HepG2 (cell line): ENCODE data around the gene LRRC45. TPM values are rescaled to one million over a fixed set of nuclear protein-coding genes. Genes with fewer than 3 reads are reported as not detected.
A peak's percentile ranks its signal among the peaks of the same experiment; 100 is the strongest.

Experiments used
- CCAR2 ChIP-seq: fragments of 200-400 bp; formaldehyde crosslinking; optimal IDR thresholded peaks from 2 replicates; pipeline ENCODE3; 2018; ENCODE audit warnings: low read depth, mild to moderate bottlenecking, low read length, moderate library complexity
- CEBPG ChIP-seq: IDR thresholded peaks from 2 replicates; pipeline ENCODE4 v1.6.1; 2016
- CENPX ChIP-seq: sonication (generic); formaldehyde crosslinking; IDR thresholded peaks from 2 replicates; pipeline ENCODE4 v1.9.0; 2021; ENCODE audit warnings: mild to moderate bottlenecking, missing genetic modification reagents, moderate library complexity
- DDIT3 ChIP-seq: sonication (generic); formaldehyde crosslinking; IDR thresholded peaks from 2 replicates; pipeline ENCODE4 v1.4.0; 2020; ENCODE audit warnings: mild to moderate bottlenecking, missing genetic modification reagents
- DZIP1 ChIP-seq: sonication (generic); formaldehyde crosslinking; IDR thresholded peaks from 2 replicates; pipeline ENCODE4 v1.5.0; 2020; ENCODE audit warnings: mild to moderate bottlenecking, missing genetic modification reagents
- GTF3A ChIP-seq: sonication (generic); formaldehyde crosslinking; conservative IDR thresholded peaks from 2 replicates; pipeline ENCODE4 v1.4.0; 2020; ENCODE audit warnings: mild to moderate bottlenecking, missing genetic modification reagents
- HDAC2 ChIP-seq: sonication (generic); formaldehyde crosslinking; IDR thresholded peaks from 2 replicates; pipeline ENCODE4 v1.4.0; 2020; ENCODE audit warnings: missing genetic modification reagents
- HNF4A ChIP-seq: sonication (generic); formaldehyde crosslinking; IDR thresholded peaks from 2 replicates; pipeline ENCODE4 v1.4.0; 2020; ENCODE audit warnings: missing genetic modification reagents
- MXI1 ChIP-seq: IDR thresholded peaks from 3 replicates; pipeline ENCODE4 v1.6.1; 2012; ENCODE audit warnings: low read depth, low read length, inconsistent platforms, borderline replicate concordance
- MYNN ChIP-seq: sonication (generic); formaldehyde crosslinking; IDR thresholded peaks from 2 replicates; pipeline ENCODE4 v1.4.0; 2020; ENCODE audit warnings: mild to moderate bottlenecking, low read depth, missing genetic modification reagents
- NAIF1 ChIP-seq: sonication (generic); formaldehyde crosslinking; IDR thresholded peaks from 2 replicates; pipeline ENCODE4 v1.5.0; 2020; ENCODE audit warnings: mild to moderate bottlenecking, missing genetic modification reagents, borderline replicate concordance
- NFKBIZ ChIP-seq: IDR thresholded peaks from 2 replicates; pipeline ENCODE4 v1.6.1; 2018; ENCODE audit warnings: missing genetic modification reagents, missing compliant biosample characterization
- NFYB ChIP-seq: sonication (generic); formaldehyde crosslinking; IDR thresholded peaks from 2 replicates; pipeline ENCODE4 v1.4.0; 2020; ENCODE audit warnings: missing genetic modification reagents
- PITX1 ChIP-seq: sonication (generic); formaldehyde crosslinking; IDR thresholded peaks from 2 replicates; pipeline ENCODE4 v1.5.1; 2020; ENCODE audit warnings: mild to moderate bottlenecking, missing genetic modification reagents
- PRDM15 ChIP-seq: sonication (generic); formaldehyde crosslinking; IDR thresholded peaks from 2 replicates; pipeline ENCODE4 v1.4.0; 2020; ENCODE audit warnings: missing genetic modification reagents
- REXO4 ChIP-seq: sonication (generic); formaldehyde crosslinking; IDR thresholded peaks from 2 replicates; pipeline ENCODE4 v1.8.0; 2022; ENCODE audit warnings: missing genetic modification reagents, mild to moderate bottlenecking, borderline replicate concordance
- RNF2 ChIP-seq: fragments of 450-650 bp; conservative IDR thresholded peaks from 2 replicates; pipeline ENCODE4 v1.6.1; 2016; ENCODE audit warnings: low read depth
- RORA ChIP-seq: sonication (generic); formaldehyde crosslinking; IDR thresholded peaks from 2 replicates; pipeline ENCODE4 v1.5.0; 2020; ENCODE audit warnings: mild to moderate bottlenecking, missing genetic modification reagents, moderate library complexity
- SATB2 ChIP-seq: sonication (generic); formaldehyde crosslinking; IDR thresholded peaks from 2 replicates; pipeline ENCODE4 v1.5.0; 2020; ENCODE audit warnings: missing genetic modification reagents
- SNAPC2 ChIP-seq: sonication (generic); formaldehyde crosslinking; IDR thresholded peaks from 2 replicates; pipeline ENCODE4 v1.8.1; 2022; ENCODE audit warnings: mild to moderate bottlenecking, missing genetic modification reagents
- ZMYM4 ChIP-seq: sonication (generic); formaldehyde crosslinking; IDR thresholded peaks from 2 replicates; pipeline ENCODE4 v1.8.1; 2023; ENCODE audit warnings: mild to moderate bottlenecking, missing genetic modification reagents
- ZNF296 ChIP-seq: sonication (generic); formaldehyde crosslinking; conservative IDR thresholded peaks from 2 replicates; pipeline ENCODE4 v1.5.0; 2020; ENCODE audit warnings: mild to moderate bottlenecking, missing genetic modification reagents
- ZNF354B ChIP-seq: sonication (generic); formaldehyde crosslinking; IDR thresholded peaks from 2 replicates; pipeline ENCODE4 v1.8.0; 2022; ENCODE audit warnings: mild to moderate bottlenecking, missing genetic modification reagents
- ZNF496 ChIP-seq: sonication (generic); formaldehyde crosslinking; IDR thresholded peaks from 2 replicates; pipeline ENCODE4 v1.8.1; 2023; ENCODE audit warnings: mild to moderate bottlenecking, moderate library complexity, missing genetic modification reagents; ENCODE audit not compliant: insufficient replicate concordance
- ZNF580 ChIP-seq: IDR thresholded peaks from 2 replicates; pipeline ENCODE4 v1.6.1; 2016; ENCODE audit warnings: low read depth, borderline replicate concordance
- ZNF749 ChIP-seq: sonication (generic); formaldehyde crosslinking; IDR thresholded peaks from 2 replicates; pipeline ENCODE4 v1.8.0; 2022; ENCODE audit warnings: mild to moderate bottlenecking, missing genetic modification reagents, moderate library complexity, borderline replicate concordance
- polyA plus RNA-seq, 8 experiments: library from polyadenylated mRNA; depleted of rRNA in 3 of 8; stranded (reverse) in 7 of 8; unstranded in 1 of 8; fragments of >200 nt; fragmentation: Illumina TruSeq in 4 of 8; extraction: Trizol in 4 of 8; gene quantifications; 2 replicates each; pipeline versions ENCODE4 v1.2.1 to v1.2.3, GENCODE V29; 2011 to 2016; ENCODE audit warnings: low read depth in 4 of 8, missing spikeins in 1 of 8, mixed read lengths in 1 of 8; ENCODE audit not compliant: insufficient read depth in 1 of 8
- total RNA-seq, 5 experiments: library from RNA; depleted of rRNA; stranded (reverse); fragments of >200 nt; fragmentation: Illumina TruSeq; extraction: Trizol; gene quantifications; 2 replicates each; pipeline ENCODE4 v1.2.3, GENCODE V29; 2016; ENCODE audit warnings: low read depth in 1 of 5

LRRC45 gene
- total and polyA plus RNA-seq, 2 of the 13 experiments (the other 11 are each of a cell fraction or from before 2014, with no cell fraction given) = 11.6 to 48.1 TPM

GRCh38 chr17:82037889-82038195, 14.7 kb downstream of the LRRC45 start (continued):
- TF ChIP-seq DDIT3 (0 out of 2 replicates have a peak, but pooled peaks have one; percentile 1), ZNF354B (no peak), CCAR2 (no peak), RORA (no peak), SATB2 (CRISPR knock-in tag) (no peak), MXI1 (peak; percentile 51; the same call in 1 of the 3 replicates), ZMYM4 (no peak), ZNF749 (CRISPR knock-in tag) (no peak), REXO4 (no peak), ZNF580 (CRISPR knock-in tag) (no peak), HNF4A (CRISPR knock-in tag) (no peak), CENPX (CRISPR knock-in tag) (no peak), NAIF1 (CRISPR knock-in tag) (no peak), MYNN (CRISPR knock-in tag) (no peak), PRDM15 (no peak), PITX1 (no peak), NFKBIZ (0 out of 2 replicates have a peak, but pooled peaks have one; percentile 6), NFYB (CRISPR knock-in tag) (no peak), SNAPC2 (CRISPR knock-in tag) (no peak), DZIP1 (CRISPR knock-in tag) (no peak), GTF3A (CRISPR knock-in tag) (no peak; the same call in 1 of the 2 replicates), RNF2 (no peak), HDAC2 (CRISPR knock-in tag) (no peak), ZNF496 (CRISPR knock-in tag) (no peak), ZNF296 (CRISPR knock-in tag) (no peak), CEBPG (no peak)
